GM18505 (cell line): ENCODE data around the gene ARMC3.
A peak's percentile ranks its signal among the peaks of the same experiment; 100 is the strongest.
"Not testable (repeated sequence)": the region's sequence is repeated elsewhere in the genome, so short reads cannot be mapped to it uniquely, and the experiment has no call there.

Experiments used
- ATAC-seq: cut with Tn5 transposase; IDR thresholded peaks from one replicate; pipeline ENCODE4 v1.9.1; 2021; ENCODE audit not compliant: unreplicated experiment
- POLR2A ChIP-seq: IDR thresholded peaks from 4 replicates; pipeline ENCODE4 v1.6.1; 2011; ENCODE audit warnings: borderline replicate concordance; ENCODE audit not compliant: insufficient read depth, insufficient read length; ENCODE audit errors: extremely low read depth

The ARMC3 gene

GRCh38 chr10:22927661-22928403 is at the start of gene ARMC3:
Gene ARMC3, plus strand, starts transcription at chr10:22928053. Its CDS starts 3,944 bp downstream, at chr10:22931997.
- peak; percentile 93 for ATAC-seq
- no peak for TF ChIP-seq POLR2A

GRCh38 chr10:22891797-22892196 is 36.1 kb upstream of the ARMC3 start:
- TF ChIP-seq POLR2A: no peak
- no peak for ATAC-seq

GRCh38 chr10:22893781-22894180 is 34.1 kb upstream of the ARMC3 start:
- TF ChIP-seq POLR2A: no peak
- no peak for ATAC-seq

GRCh38 chr10:22894714-22895113 is 33.1 kb upstream of the ARMC3 start:
- no peak for ATAC-seq
- TF ChIP-seq POLR2A: no peak

- TF ChIP-seq POLR2A: no peak
- ATAC-seq: no peak
Measured at GRCh38 chr10:22895252-22895651, 32.6 kb upstream of the ARMC3 start.

GRCh38 chr10:22897371-22897770 is 30.5 kb upstream of the ARMC3 start:
- no peak for ATAC-seq
- no peak for TF ChIP-seq POLR2A

- ATAC-seq: no peak
- no peak for TF ChIP-seq POLR2A
Measured at GRCh38 chr10:22899307-22899706, 28.5 kb upstream of the ARMC3 start.

GRCh38 chr10:22899775-22900174 is 28.1 kb upstream of the ARMC3 start:
- no peak for TF ChIP-seq POLR2A
- no peak for ATAC-seq

- TF ChIP-seq POLR2A: no peak
Measured at GRCh38 chr10:22900841-22901601, 26.8 kb upstream of the ARMC3 start.

GRCh38 chr10:22902147-22902546 is 25.7 kb upstream of the ARMC3 start:
- ATAC-seq: not testable (repeated sequence)

More at GRCh38 chr10:22900841-22901601, 26.8 kb upstream of the ARMC3 start:
- no peak for ATAC-seq

- no peak for TF ChIP-seq POLR2A
- ATAC-seq: no peak
Measured at GRCh38 chr10:22903694-22904093, 24.2 kb upstream of the ARMC3 start.

- no peak for ATAC-seq
- no peak for TF ChIP-seq POLR2A
Measured at GRCh38 chr10:22906767-22907166, 21.1 kb upstream of the ARMC3 start.

GRCh38 chr10:22908837-22909236 is 19.0 kb upstream of the ARMC3 start:
- ATAC-seq: no peak

GRCh38 chr10:22909673-22910072 is 18.2 kb upstream of the ARMC3 start:
- ATAC-seq: not testable (repeated sequence)

More at GRCh38 chr10:22908837-22909236, 19.0 kb upstream of the ARMC3 start:
- TF ChIP-seq POLR2A: no peak

- TF ChIP-seq POLR2A: no peak
Measured at GRCh38 chr10:22911067-22911466, 16.8 kb upstream of the ARMC3 start.

More at GRCh38 chr10:22911067-22911466, 16.8 kb upstream of the ARMC3 start:
- no peak for ATAC-seq
